Measurements from ENCODE around the gene USP24.

GRCh38 chr1:55049271-55049913, 165.8 kb downstream of the USP24 start:
- TF ChIP-seq CTCF (IDR thresholded peaks at IDR 0.05), result no peak
- TF ChIP-seq POLR2A (IDR thresholded peaks at IDR 0.05), result no peak

Data from lower leg skin (tissue), 3 donors.